ENCODE data around the gene FCMR.
A peak's percentile ranks its signal among the peaks of the same experiment; 100 is the strongest.
"Not testable (repeated sequence)": the region's sequence is repeated elsewhere in the genome, so short reads cannot be mapped to it uniquely, and the experiment has no call there.

The FCMR gene

DNA sequence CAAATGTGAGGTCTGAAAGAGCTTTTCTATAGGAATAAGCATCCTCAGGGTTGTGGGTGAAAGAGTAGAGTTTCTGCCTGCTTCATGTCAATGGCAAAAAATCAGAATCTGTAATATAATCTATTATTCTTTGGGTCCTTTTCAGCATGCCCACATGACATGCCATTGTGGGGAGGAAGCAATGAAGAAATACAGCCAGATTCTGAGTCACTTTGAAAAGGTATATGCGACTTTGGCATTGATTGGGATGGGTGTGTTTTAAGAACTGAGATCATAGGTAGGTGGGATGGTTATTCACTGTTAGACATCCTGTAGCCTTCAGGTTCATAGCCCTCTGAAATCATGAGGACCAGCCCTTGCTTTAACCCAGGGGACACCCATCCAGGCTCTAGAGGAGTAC lies 54.5 kb downstream of the FCMR start:
- DNase-seq: no peak

DNA sequence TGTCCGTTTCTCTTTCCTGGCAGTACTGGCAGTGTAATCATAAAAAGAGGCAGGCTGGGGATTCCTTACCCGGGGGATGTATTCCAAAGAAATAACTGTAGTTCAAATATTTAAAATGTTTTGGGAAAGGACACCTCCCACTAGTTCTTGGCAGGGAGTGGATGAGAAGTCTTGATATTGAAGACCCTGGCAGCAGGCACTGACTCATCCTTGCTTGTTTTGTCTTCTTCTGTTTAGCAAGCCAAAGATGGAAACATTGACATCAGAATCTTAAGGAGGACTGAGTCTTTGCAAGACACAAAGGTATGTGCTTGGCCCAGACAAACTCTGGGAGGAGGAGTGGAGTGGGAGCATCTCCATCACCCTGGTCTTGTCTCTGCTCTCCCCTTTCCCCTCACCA lies 55.7 kb downstream of the FCMR start:
- no peak for DNase-seq

DNA sequence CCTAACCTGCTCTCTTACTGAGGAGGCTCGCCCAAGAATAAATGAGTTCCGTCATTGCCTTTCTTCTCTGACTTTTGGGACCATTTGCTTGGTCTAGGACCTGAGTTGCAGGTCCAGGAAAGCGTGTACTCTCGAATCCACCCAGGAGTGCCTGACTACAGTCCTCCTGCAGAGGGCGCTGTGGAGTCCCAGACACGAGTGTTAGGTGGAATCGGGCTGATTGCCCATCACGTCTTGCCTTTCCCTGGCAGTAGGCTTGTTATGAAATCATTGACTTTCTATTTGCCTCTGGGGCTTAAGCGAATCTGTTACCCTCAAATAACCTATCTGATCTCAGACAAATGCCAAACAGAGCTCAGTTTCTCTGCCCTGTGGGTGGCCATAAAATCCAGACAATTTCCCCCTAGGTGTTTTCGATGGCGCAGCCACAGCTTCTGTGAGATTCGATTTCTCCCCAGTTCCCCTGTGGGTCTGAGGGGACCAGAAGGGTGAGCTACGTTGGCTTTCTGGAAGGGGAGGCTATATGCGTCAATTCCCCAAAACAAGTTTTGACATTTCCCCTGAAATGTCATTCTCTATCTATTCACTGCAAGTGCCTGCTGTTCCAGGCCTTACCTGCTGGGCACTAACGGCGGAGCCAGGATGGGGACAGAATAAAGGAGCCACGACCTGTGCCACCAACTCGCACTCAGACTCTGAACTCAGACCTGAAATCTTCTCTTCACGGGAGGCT lies 56.6 kb downstream of the FCMR start, which contains the start of gene IL20:
Gene IL20 (plus strand): TSS at position 685 of the 733 bp plus-strand sequence. CDS start 230 bp downstream, outside the sequence.
- DNase-seq: peak; percentile 76

DNA sequence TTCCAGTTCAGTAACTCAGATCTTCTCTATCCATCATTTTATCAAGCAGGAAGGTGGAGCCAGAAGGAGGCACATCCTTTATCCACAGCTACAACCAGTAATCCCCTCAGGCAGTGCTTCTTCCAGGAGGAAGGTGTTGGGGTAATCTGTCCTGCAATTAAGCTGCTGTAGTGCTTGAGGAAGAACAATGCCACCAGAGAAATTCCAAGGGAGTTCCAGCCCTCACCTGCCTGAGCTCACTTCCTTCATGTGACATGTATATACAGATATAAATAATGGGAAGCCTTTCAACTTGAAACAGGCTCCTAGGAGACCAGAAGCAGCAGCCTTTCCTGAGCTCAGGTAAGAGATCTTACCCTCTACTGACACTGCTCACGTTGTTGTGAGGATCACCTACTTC lies 58.5 kb downstream of the FCMR start:
- no peak for DNase-seq

DNA sequence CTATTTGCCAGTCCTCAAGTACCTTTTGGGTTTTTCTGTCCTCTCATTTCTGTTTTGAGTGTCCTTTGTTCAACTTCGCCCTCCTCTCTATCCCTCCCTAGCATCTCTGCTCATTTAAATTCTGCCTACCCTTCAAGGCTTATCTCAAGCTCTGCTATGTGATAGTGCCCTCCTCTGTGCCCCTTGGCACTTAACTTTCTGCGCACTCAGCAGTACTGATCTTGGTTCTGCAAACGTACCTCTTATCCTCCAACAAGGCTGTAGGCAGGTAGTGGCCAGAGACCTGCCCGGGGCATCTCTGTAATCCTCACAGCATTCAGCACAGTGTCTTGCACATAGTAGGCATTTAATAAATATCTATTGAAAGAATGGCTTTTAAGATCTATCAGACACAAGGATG lies 61.6 kb downstream of the FCMR start:
- DNase-seq: no peak

DNA sequence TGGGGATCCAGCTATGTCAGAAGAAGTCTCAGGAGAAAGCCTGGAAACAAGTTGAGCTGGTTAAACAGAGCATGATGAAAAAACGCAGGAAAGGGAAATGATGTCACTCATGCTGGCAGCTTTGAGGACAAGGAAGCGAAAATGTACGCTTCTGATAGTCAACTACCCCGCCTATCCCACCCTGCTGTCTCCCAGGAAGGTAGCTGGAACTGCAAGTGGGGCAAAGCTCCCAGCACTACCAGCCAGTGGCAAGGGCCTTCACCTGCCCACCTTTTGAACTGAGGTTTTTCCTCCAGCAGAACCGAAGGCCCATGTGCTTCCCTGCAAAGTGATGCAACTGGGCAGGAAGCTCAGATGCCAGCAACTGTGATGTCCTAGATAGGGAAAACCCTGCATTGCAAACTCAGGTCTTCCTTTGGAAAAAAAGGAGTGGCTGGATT lies 62.6 kb downstream of the FCMR start:
- no peak for DNase-seq

DNA sequence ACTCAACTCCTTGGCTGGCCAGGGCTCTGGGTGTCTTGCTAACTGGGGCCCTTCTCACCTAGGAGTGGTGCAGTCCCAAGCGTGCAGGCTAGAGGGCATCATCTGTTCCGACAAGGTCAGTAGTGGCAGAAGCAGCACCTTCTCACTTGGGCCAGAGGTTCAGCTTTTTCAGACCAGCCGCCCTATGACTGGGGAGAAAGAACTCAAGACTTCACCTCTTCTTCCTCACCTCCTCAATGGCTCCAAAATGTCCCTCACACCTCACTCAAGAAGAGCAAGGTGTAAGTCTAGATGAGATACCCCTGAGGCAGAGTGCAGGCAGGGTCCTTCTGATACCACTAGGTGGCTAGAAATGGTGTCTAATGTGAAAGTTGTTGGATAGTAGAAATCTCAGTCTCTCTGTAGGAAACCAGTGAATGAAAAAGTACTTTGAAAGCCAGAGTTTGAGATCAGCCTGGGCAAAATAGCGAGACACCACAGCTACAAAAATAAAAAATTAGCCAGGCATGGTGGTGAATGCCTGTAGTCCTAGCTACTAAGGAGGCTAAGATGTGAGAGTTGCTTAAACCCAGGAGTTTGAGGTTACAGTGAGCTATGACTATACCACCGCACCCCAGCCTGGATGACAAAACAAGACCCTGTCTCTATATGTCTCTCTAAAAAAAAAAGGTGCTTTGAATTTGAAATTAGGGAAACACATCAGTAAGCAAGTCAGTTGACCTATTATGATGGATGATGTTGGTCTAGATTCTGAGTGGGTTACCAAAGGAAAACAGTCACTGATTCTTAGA lies 64.9 kb downstream of the FCMR start:
- DNase-seq: no peak

DNA sequence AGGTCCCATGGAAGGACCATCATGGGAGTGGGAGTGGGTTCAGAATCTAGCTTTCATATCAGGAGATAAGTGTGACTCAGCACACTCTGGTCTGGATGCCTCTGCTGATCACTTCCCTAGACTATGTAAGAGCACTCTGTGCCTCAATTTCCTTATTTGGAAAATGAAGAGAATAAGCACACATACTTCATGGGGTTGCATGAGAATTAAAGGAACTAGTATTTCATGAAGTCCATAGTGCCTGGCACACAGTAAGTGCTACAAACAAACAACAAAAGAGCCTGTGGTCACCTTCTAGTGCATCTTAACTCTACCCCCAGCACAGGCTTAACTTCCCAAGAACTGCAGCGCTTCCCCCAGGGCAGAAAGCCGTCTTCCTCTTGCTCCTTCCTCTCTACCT lies 65.9 kb downstream of the FCMR start:
- no peak for DNase-seq

DNA sequence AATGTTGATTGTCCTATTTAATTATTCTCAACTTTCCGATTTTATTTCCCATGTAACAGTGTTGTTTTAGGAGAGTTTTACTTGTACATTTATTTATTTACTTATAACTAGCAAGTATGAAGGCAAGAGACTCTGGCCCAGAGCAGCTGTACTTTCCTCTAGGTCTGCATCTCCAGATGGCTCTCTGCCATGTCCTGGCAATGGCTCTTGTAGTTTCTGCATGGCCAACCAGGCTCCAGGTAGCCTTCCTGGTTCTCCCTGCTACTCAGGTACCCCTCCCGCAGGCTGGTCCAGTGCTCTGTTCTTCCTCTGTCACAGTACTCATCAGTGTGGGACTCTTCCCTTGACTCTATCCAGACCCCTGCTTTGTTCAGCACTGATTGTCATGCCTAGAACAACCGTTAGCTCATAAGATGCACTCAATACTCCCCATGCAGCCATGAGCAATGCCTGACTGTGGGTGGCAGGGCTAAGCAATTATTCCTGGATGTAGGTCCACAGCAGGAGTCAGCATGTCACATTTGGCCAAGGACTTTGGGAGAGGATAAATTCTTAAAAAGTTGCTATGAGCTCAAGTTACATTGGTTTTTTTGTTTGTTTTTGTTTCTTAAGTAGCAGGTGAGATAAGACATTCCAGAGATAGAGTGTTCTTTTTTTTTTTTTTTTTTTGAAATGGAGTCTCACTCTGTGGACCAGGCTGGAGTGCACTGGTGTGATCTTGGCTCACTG lies 67.2 kb downstream of the FCMR start:
- no peak for DNase-seq

DNA sequence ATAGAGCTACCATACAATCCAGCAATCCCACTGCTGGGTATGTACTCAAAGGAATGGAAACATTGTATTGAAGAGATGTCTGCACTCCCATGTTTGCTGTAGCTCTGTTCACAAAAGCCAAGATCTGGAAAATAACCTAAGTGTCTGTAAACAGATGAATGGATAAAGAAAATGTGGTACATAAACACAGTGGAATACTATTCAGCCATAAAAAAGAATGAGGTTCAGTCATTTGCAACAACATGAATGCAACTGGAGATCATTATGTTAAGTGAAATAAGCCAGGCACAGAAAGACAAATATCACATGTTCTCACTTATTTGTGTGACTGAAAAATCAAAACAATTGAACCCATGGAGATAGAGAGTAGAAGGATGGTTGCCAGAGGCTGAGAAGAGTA lies 68.0 kb downstream of the FCMR start:
- not testable (repeated sequence) for DNase-seq
